NB4 (cell line): ENCODE results near the gene SELENOM.

Experiments
- DNase-seq: peaks from one replicate; pipeline ENCODE4 v3.0.0; 2010; ENCODE audit warnings: low read depth
- H3K4me3 ChIP-seq: one replicate; pipeline ENCODE4 v1.5.1; 2011; ENCODE audit warnings: mild to moderate bottlenecking, low read depth, low read length, moderate library complexity
- CTCF ChIP-seq: IDR thresholded peaks from one replicate; pipeline ENCODE4 v1.5.1; 2012; ENCODE audit warnings: low read depth, low read length
- MAX ChIP-seq: IDR thresholded peaks from 2 replicates; pipeline ENCODE4 v1.6.1; 2011; ENCODE audit warnings: low read depth, low read length
- MYC ChIP-seq: IDR thresholded peaks from 2 replicates; pipeline ENCODE4 v1.6.1; 2011; ENCODE audit warnings: low read depth, low read length
- POLR2A ChIP-seq: IDR thresholded peaks from 2 replicates; pipeline ENCODE4 v1.6.1; 2011; ENCODE audit warnings: mild to moderate bottlenecking; ENCODE audit not compliant: insufficient read length; ENCODE audit errors: extremely low read depth

SELENOM gene

GRCh38 chr22:31142285-31142684 lies 34.9 kb upstream of the SELENOM start:
- TF ChIP-seq MYC (no peak), MAX (no peak), CTCF (no peak), POLR2A (no peak)
- no peak for DNase-seq
- H3K4me3 ChIP-seq = no peak overlapping the region

- no peak for DNase-seq
- TF ChIP-seq CTCF (no peak), MAX (no peak), POLR2A (no peak), MYC (no peak)
- no peak overlapping the region for H3K4me3 ChIP-seq
Observed at GRCh38 chr22:31141551-31141950, 34.2 kb upstream of the SELENOM start.

GRCh38 chr22:31140746-31141145 lies 33.4 kb upstream of the SELENOM start:
- DNase-seq = no peak
- H3K4me3 ChIP-seq = no peak overlapping the region
- TF ChIP-seq MAX = no peak
- no peak for TF ChIP-seq CTCF
- TF ChIP-seq POLR2A = no peak
- TF ChIP-seq MYC = no peak

- no peak for DNase-seq
- TF ChIP-seq POLR2A = no peak
- TF ChIP-seq MYC = no peak
- TF ChIP-seq CTCF = no peak
- TF ChIP-seq MAX = no peak
- no peak within 1 kb of the TSS for H3K4me3 ChIP-seq
Observed at GRCh38 chr22:31139866-31140716, 32.7 kb upstream of the SELENOM start, which contains the start of gene PLA2G3. Gene PLA2G3 (minus strand): TSS chr22:31140508. CDS start chr22:31140354, 154 bp downstream.

- DNase-seq = no peak
- no peak overlapping the region for H3K4me3 ChIP-seq
- TF ChIP-seq CTCF = no peak
- no peak for TF ChIP-seq MYC
- TF ChIP-seq MAX = no peak
- TF ChIP-seq POLR2A = no peak
Observed at GRCh38 chr22:31139066-31139465, 31.7 kb upstream of the SELENOM start.
